ENCODE data around the gene FGD3. TPM values are rescaled to one million over a fixed set of nuclear protein-coding genes. Genes with fewer than 3 reads are reported as not detected.

The FGD3 gene
- total and polyA plus RNA-seq, 4 donors, result 1.6 to 6.2 (median 3.6) TPM

GRCh38 chr9:93010056-93010455 lies 62.7 kb downstream of the FGD3 start (continued):
- no peak for TF ChIP-seq REST (IDR thresholded peaks at IDR 0.05)
- no peak for TF ChIP-seq NR2F2 (IDR thresholded peaks at IDR 0.05)
- no peak for TF ChIP-seq HNF4G (IDR thresholded peaks at IDR 0.05)
- no peak for TF ChIP-seq ATF3 (IDR thresholded peaks at IDR 0.05)
- TF ChIP-seq FOXA1 (IDR thresholded peaks at IDR 0.05), result no peak
- no peak for TF ChIP-seq GABPA (IDR thresholded peaks at IDR 0.05 in 1 of 2, conservative IDR thresholded peaks at IDR 0.05 in 1 of 2)
- TF ChIP-seq EGR1 (IDR thresholded peaks at IDR 0.05; ENCODE audit: low read depth in 2 of 2), result no peak

- H3K4me1 ChIP-seq (ENCODE audit: control insufficient read depth in 4 of 4, insufficient read depth in 4 of 4, low read length in 3 of 4), result no peaks in the 10 kb centered on the region
- H3K36me3 ChIP-seq (ENCODE audit: control insufficient read depth in 4 of 4, insufficient read depth in 3 of 4, low read depth in 1 of 4, low read length in 3 of 4), result peaks cover 0 to 2% (median 0%) of the 10 kb centered on the region in 4 donors
- H3K9ac ChIP-seq (ENCODE audit: low read depth in 1 of 2, low read length in 2 of 2), result no peak overlapping the region
- peak; percentile 12 for DNase-seq (ENCODE audit: low spot score)
- no peak overlapping the region for H3K27ac ChIP-seq (ENCODE audit: low read depth in 1 of 2, low read length in 2 of 2)
- 81% methylated on average over 4 of the region's 4 CpGs for WGBS
- TF ChIP-seq RAD21 (IDR thresholded peaks at IDR 0.05), result no peak
- no peak for TF ChIP-seq YY1 (IDR thresholded peaks at IDR 0.05)
- TF ChIP-seq FOXA1 (IDR thresholded peaks at IDR 0.05), result no peak
- TF ChIP-seq EGR1 (IDR thresholded peaks at IDR 0.05; ENCODE audit: low read depth in 2 of 2), result no peak
- no peak for TF ChIP-seq CTCF (IDR thresholded peaks at IDR 0.05; ENCODE audit: low read depth, low read length, missing input control)
- TF ChIP-seq HNF4G (IDR thresholded peaks at IDR 0.05), result no peak
- no peak for TF ChIP-seq ATF3 (IDR thresholded peaks at IDR 0.05)
- TF ChIP-seq GABPA (IDR thresholded peaks at IDR 0.05 in 1 of 2, conservative IDR thresholded peaks at IDR 0.05 in 1 of 2), result no peak
- no peak for TF ChIP-seq FOXA2 (IDR thresholded peaks at IDR 0.05)
- no peak for TF ChIP-seq ZBTB33 (IDR thresholded peaks at IDR 0.05)
- TF ChIP-seq NR2F2 (IDR thresholded peaks at IDR 0.05), result no peak
- no peak for TF ChIP-seq MAX (IDR thresholded peaks at IDR 0.05)
- no peak for TF ChIP-seq RXRA (IDR thresholded peaks at IDR 0.05)
- no peak for TF ChIP-seq JUND (IDR thresholded peaks at IDR 0.05)
- H3K4me3 ChIP-seq (ENCODE audit: low read depth in 1 of 3, low read length in 3 of 3), result no peak overlapping the region
- no peaks in the 10 kb centered on the region for H3K27me3 ChIP-seq (ENCODE audit: control insufficient read depth in 4 of 4, insufficient read depth in 4 of 4, low read length in 3 of 4)
- no peaks in the 10 kb centered on the region for H3K9me3 ChIP-seq (ENCODE audit: control insufficient read depth in 4 of 4, low read length in 3 of 4)
Observed at GRCh38 chr9:93010704-93011103, 63.4 kb downstream of the FGD3 start.

Data from liver (tissue), 9 donors.